WTC11 (cell line): ENCODE results near the gene RPL23. TPM values are rescaled to one million over a fixed set of nuclear protein-coding genes. Genes with fewer than 3 reads are reported as not detected.
A peak's percentile ranks its signal among the peaks of the same experiment; 100 is the strongest.

Experiments
- ATAC-seq: fragments of 200-7000 bp; cut with Tn5 transposase; 2 replicates; pipeline ENCODE4 v1.10.0; 2021; ENCODE audit warnings: mild to moderate bottlenecking, moderate library complexity
- CTCF ChIA-PET: fragments of 300-600 bp; sonication (Branson Sonifier 250); formaldehyde crosslinking; loops from one replicate; lab custom pipeline; 2021; ENCODE audit warnings: antibody characterized with exemption; lab: Charles Lee
- POLR2A ChIA-PET: fragments of 350-600 bp; sonication (Branson Sonifier 250); formaldehyde crosslinking; loops from one replicate; lab custom pipeline; 2021; ENCODE audit warnings: antibody characterized with exemption; lab: Charles Lee
- DNase-seq: peaks from one replicate; pipeline ENCODE4 v3.0.0; 2021; ENCODE audit warnings: low spot score
- H3K27ac Mint-ChIP-seq: 2 replicates; pipeline ENCODE4 v1.8.0; 2021; ENCODE audit warnings: mixed read lengths
- H3K27me3 Mint-ChIP-seq: 2 replicates; pipeline ENCODE4 v1.8.0; 2021; ENCODE audit warnings: low read depth, mild to moderate bottlenecking, moderate library complexity, mixed read lengths
- H3K36me3 Mint-ChIP-seq: 2 replicates; pipeline ENCODE4 v1.8.0; 2021; ENCODE audit warnings: mixed read lengths
- H3K4me1 Mint-ChIP-seq: 2 replicates; pipeline ENCODE4 v1.8.0; 2022; ENCODE audit warnings: mixed read lengths
- H3K4me3 Mint-ChIP-seq: 2 replicates; pipeline ENCODE4 v1.8.0; 2021; ENCODE audit warnings: mild to moderate bottlenecking, moderate library complexity, mixed read lengths
- H3K9me3 Mint-ChIP-seq: 2 replicates; pipeline ENCODE4 v1.8.0; 2021; ENCODE audit warnings: mixed read lengths
- CBFB ChIP-seq: sonication (generic); formaldehyde crosslinking; IDR thresholded peaks from 2 replicates; pipeline ENCODE4 v1.8.1; 2022; ENCODE audit warnings: mild to moderate bottlenecking, low read depth, missing genetic modification reagents
- EMX1 ChIP-seq: fragments of 250-450 bp; sonication (Bioruptor Pico); IDR thresholded peaks from 2 replicates; pipeline ENCODE4 v1.8.0; 2021; ENCODE audit warnings: mild to moderate bottlenecking
- GRHL2 ChIP-seq: fragments of 250-450 bp; sonication (Bioruptor Pico); IDR thresholded peaks from 2 replicates; pipeline ENCODE4 v1.8.0; 2022; ENCODE audit warnings: mild to moderate bottlenecking, moderate library complexity; ENCODE audit not compliant: insufficient replicate concordance, severe bottlenecking
- MXD4 ChIP-seq: fragments of 250-450 bp; sonication (Bioruptor Pico); IDR thresholded peaks from 2 replicates; pipeline ENCODE4 v1.8.0; 2021; ENCODE audit warnings: mild to moderate bottlenecking, moderate library complexity, borderline replicate concordance
- NFATC4 ChIP-seq: fragments of 250-450 bp; sonication (Bioruptor Pico); IDR thresholded peaks from 2 replicates; pipeline ENCODE4 v1.9.0; 2021; ENCODE audit warnings: mild to moderate bottlenecking
- NFE2L1 ChIP-seq: sonication (generic); formaldehyde crosslinking; IDR thresholded peaks from 2 replicates; pipeline ENCODE4 v1.8.1; 2023; ENCODE audit warnings: missing genetic modification reagents
- PRRX2 ChIP-seq: fragments of 250-450 bp; sonication (Bioruptor Pico); IDR thresholded peaks from 2 replicates; pipeline ENCODE4 v1.8.0; 2021; ENCODE audit warnings: mild to moderate bottlenecking
- SMAD3 ChIP-seq: sonication (generic); formaldehyde crosslinking; IDR thresholded peaks from 2 replicates; pipeline ENCODE4 v1.8.0; 2022; ENCODE audit warnings: missing genetic modification reagents, mild to moderate bottlenecking, borderline replicate concordance
- SOX15 ChIP-seq: fragments of 250-450 bp; sonication (Bioruptor Pico); IDR thresholded peaks from 2 replicates; pipeline ENCODE4 v1.9.0; 2021; ENCODE audit warnings: mild to moderate bottlenecking
- TP53 ChIP-seq: sonication (generic); formaldehyde crosslinking; IDR thresholded peaks from 2 replicates; pipeline ENCODE4 v1.8.1; 2023; ENCODE audit warnings: mild to moderate bottlenecking, missing genetic modification reagents
- ZNF232 ChIP-seq: sonication (generic); formaldehyde crosslinking; IDR thresholded peaks from 2 replicates; pipeline ENCODE4 v1.8.0; 2022; ENCODE audit warnings: mild to moderate bottlenecking, missing genetic modification reagents
- ZNF671 ChIP-seq: fragments of 250-450 bp; sonication (Bioruptor Pico); IDR thresholded peaks from 2 replicates; pipeline ENCODE4 v1.8.0; 2021; ENCODE audit warnings: mild to moderate bottlenecking
- total RNA-seq: library from RNA; stranded (reverse); gene quantifications from 3 replicates; pipeline ENCODE4 v1.2.3, GENCODE V29; 2021
- TF ChIP-seq, protein P1 (sequence below): sonication (generic); formaldehyde crosslinking; IDR thresholded peaks from 2 replicates; pipeline ENCODE4 v1.8.0; 2023; ENCODE audit warnings: mild to moderate bottlenecking, missing genetic modification reagents
- TF ChIP-seq, protein P2 (sequence below): sonication (generic); formaldehyde crosslinking; IDR thresholded peaks from 2 replicates; pipeline ENCODE4 v1.8.1; 2022; ENCODE audit warnings: low read depth, missing genetic modification reagents, borderline replicate concordance
- TF ChIP-seq, protein P3 (sequence below): sonication (generic); formaldehyde crosslinking; IDR thresholded peaks from 2 replicates; pipeline ENCODE4 v1.8.0; 2022; ENCODE audit warnings: mild to moderate bottlenecking, missing genetic modification reagents
- TF ChIP-seq, protein P4 (sequence below): fragments of 250-450 bp; sonication (Bioruptor Pico); IDR thresholded peaks from 2 replicates; pipeline ENCODE4 v1.8.0; 2021; ENCODE audit warnings: mild to moderate bottlenecking
- TF ChIP-seq, protein P5 (sequence below): fragments of 250-450 bp; sonication (Bioruptor Pico); IDR thresholded peaks from 2 replicates; pipeline ENCODE4 v1.9.0; 2021; ENCODE audit warnings: moderate library complexity, mild to moderate bottlenecking, inconsistent platforms, borderline replicate concordance

The RPL23 gene
- total RNA-seq, 1 experiment from 2014 or later, result 1,832 TPM

DNA sequence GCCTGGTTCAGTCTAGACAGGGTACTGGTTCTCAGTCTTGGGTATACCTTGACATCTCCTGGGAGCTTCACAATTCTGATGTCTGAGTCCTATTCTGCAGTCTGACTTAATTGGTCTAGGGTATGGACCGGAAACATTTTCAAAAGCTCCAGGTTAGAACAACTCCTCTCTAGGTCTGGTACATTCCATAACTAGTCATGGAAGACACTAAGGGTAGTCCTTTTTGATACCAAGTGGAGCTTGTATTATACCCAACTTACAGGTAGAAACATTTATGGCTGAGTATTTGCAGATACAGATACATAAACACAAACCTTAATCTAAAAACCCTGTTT, 5.0 kb downstream of the RPL23 start:
- H3K27ac Mint-ChIP-seq, result no peak overlapping the region
- POLR2A ChIA-PET, result interaction anchor here (0.5 to 1.1 kb wide), 2 partner anchors 23 to 123 kb away, joined by 3 read pairs; partner anchors contain the start of gene CWC25
- DNase-seq (no peak), ATAC-seq (no peak)
- CTCF ChIA-PET, result no interaction called here
- no peaks in the 10 kb centered on the region; the same call in 1 of the 2 replicates for H3K27me3 Mint-ChIP-seq
- TF ChIP-seq TP53, result no peak
- TF ChIP-seq EMX1 (CRISPR knock-in tag), result peak; percentile 69; the same call in 1 of the 2 replicates
- TF ChIP-seq ZNF671, result 0 out of 2 replicates have a peak, but pooled peaks have one; percentile 14
- TF ChIP-seq SOX15 (CRISPR knock-in tag), result no peak
- H3K4me1 Mint-ChIP-seq, result peaks cover 30% of the 10 kb centered on the region
- H3K36me3 Mint-ChIP-seq, result peaks cover 60% of the 10 kb centered on the region
- no peaks in the 10 kb centered on the region for H3K9me3 Mint-ChIP-seq
- H3K4me3 Mint-ChIP-seq, result no peak overlapping the region

DNA sequence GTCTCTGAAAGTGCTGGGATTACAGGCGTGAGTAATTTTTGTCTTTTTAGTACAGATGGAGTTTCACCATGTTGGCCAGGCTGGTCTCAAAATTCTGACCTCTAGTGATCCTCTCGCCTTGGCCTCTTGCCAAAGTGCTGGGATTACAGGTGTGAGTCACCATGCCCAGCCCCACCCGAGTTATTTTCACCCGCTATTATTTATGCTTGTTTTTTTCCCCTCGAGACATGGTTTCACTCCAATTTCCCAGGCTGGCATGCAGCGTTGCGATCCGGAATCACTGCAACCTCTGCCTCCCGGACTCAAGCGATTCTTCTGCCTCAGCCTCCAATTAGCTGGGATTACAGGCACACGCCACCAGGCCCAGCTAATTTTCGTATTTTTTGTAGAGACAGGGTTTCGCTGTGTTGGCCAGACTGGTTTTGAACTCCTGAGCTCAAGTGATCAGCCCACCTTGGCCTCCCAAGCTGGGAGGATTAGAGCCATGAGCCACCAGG, 9.2 kb downstream of the RPL23 start:
- Mint-ChIP-seq H3K27me3 (no peaks in the 10 kb centered on the region), H3K27ac (peak overlapping the region; percentile 12; the same call in 1 of the 2 replicates), H3K4me1 (peaks cover 6% of the 10 kb centered on the region; the same call in 1 of the 2 replicates), H3K4me3 (no peak overlapping the region), H3K36me3 (peaks cover 20% of the 10 kb centered on the region), H3K9me3 (no peaks in the 10 kb centered on the region)
- ChIA-PET POLR2A (interaction anchor here (0.6 to 1.9 kb wide), 4 partner anchors 10 to 370 kb away, joined by 4 to 9 read pairs (median 4); partner anchors contain the start of genes LASP1 and RPL23), CTCF (interaction anchor here (0.6 to 1.3 kb wide), 7 partner anchors 9 to 139 kb away, joined by 3 to 4 read pairs (median 3); partner anchors contain the start of gene RPL23)
- no peak for DNase-seq
- ATAC-seq, result no peak
- TF ChIP-seq ZNF671 (no peak), MXD4 (CRISPR knock-in tag) (no peak), EMX1 (CRISPR knock-in tag) (no peak), GRHL2 (CRISPR knock-in tag) (no peak), NFATC4 (CRISPR knock-in tag) (no peak), PRRX2 (CRISPR knock-in tag) (no peak), TP53 (no peak), SMAD3 (CRISPR knock-in tag) (no peak), ZNF232 (CRISPR knock-in tag) (no peak), NFE2L1 (CRISPR knock-in tag) (no peak), CBFB (no peak)
- TF ChIP-seq, protein P1, sequence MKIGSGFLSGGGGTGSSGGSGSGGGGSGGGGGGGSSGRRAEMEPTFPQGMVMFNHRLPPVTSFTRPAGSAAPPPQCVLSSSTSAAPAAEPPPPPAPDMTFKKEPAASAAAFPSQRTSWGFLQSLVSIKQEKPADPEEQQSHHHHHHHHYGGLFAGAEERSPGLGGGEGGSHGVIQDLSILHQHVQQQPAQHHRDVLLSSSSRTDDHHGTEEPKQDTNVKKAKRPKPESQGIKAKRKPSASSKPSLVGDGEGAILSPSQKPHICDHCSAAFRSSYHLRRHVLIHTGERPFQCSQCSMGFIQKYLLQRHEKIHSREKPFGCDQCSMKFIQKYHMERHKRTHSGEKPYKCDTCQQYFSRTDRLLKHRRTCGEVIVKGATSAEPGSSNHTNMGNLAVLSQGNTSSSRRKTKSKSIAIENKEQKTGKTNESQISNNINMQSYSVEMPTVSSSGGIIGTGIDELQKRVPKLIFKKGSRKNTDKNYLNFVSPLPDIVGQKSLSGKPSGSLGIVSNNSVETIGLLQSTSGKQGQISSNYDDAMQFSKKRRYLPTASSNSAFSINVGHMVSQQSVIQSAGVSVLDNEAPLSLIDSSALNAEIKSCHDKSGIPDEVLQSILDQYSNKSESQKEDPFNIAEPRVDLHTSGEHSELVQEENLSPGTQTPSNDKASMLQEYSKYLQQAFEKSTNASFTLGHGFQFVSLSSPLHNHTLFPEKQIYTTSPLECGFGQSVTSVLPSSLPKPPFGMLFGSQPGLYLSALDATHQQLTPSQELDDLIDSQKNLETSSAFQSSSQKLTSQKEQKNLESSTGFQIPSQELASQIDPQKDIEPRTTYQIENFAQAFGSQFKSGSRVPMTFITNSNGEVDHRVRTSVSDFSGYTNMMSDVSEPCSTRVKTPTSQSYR (CRISPR knock-in tag), result no peak
- TF ChIP-seq, protein P2, sequence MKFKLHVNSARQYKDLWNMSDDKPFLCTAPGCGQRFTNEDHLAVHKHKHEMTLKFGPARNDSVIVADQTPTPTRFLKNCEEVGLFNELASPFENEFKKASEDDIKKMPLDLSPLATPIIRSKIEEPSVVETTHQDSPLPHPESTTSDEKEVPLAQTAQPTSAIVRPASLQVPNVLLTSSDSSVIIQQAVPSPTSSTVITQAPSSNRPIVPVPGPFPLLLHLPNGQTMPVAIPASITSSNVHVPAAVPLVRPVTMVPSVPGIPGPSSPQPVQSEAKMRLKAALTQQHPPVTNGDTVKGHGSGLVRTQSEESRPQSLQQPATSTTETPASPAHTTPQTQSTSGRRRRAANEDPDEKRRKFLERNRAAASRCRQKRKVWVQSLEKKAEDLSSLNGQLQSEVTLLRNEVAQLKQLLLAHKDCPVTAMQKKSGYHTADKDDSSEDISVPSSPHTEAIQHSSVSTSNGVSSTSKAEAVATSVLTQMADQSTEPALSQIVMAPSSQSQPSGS (CRISPR knock-in tag), result no peak
- TF ChIP-seq, protein P3, sequence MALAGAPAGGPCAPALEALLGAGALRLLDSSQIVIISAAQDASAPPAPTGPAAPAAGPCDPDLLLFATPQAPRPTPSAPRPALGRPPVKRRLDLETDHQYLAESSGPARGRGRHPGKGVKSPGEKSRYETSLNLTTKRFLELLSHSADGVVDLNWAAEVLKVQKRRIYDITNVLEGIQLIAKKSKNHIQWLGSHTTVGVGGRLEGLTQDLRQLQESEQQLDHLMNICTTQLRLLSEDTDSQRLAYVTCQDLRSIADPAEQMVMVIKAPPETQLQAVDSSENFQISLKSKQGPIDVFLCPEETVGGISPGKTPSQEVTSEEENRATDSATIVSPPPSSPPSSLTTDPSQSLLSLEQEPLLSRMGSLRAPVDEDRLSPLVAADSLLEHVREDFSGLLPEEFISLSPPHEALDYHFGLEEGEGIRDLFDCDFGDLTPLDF (CRISPR knock-in tag), result no peak
- TF ChIP-seq, protein P4, sequence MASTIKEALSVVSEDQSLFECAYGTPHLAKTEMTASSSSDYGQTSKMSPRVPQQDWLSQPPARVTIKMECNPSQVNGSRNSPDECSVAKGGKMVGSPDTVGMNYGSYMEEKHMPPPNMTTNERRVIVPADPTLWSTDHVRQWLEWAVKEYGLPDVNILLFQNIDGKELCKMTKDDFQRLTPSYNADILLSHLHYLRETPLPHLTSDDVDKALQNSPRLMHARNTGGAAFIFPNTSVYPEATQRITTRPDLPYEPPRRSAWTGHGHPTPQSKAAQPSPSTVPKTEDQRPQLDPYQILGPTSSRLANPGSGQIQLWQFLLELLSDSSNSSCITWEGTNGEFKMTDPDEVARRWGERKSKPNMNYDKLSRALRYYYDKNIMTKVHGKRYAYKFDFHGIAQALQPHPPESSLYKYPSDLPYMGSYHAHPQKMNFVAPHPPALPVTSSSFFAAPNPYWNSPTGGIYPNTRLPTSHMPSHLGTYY (CRISPR knock-in tag), result no peak
- TF ChIP-seq, protein P5, sequence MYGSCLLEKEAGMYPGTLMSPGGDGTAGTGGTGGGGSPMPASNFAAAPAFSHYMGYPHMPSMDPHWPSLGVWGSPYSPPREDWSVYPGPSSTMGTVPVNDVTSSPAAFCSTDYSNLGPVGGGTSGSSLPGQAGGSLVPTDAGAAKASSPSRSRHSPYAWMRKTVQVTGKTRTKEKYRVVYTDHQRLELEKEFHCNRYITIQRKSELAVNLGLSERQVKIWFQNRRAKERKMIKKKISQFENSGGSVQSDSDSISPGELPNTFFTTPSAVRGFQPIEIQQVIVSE, result no peak
